ENCODE measurements around the gene CCDC167. TPM values are rescaled to one million over a fixed set of nuclear protein-coding genes. Genes with fewer than 3 reads are reported as not detected.
"Not testable (repeated sequence)": the region's sequence is repeated elsewhere in the genome, so short reads cannot be mapped to it uniquely, and the experiment has no call there.

The CCDC167 gene
- polyA plus RNA-seq, 1 donor from 2014 or later = 82.4 TPM

GRCh38 chr6:37467718-37468117 is 32.0 kb downstream of the CCDC167 start:
- no peak overlapping the region for H3K4me3 Mint-ChIP-seq
- peaks cover 18% of the 10 kb centered on the region for H3K36me3 Mint-ChIP-seq
- H3K27me3 Mint-ChIP-seq = no peaks in the 10 kb centered on the region
- no peaks in the 10 kb centered on the region for H3K9me3 Mint-ChIP-seq
- H3K4me1 Mint-ChIP-seq = peaks cover 0 to 3% (median 2%) of the 10 kb centered on the region in 3 donors
- H3K27ac Mint-ChIP-seq = no peak overlapping the region

DNA sequence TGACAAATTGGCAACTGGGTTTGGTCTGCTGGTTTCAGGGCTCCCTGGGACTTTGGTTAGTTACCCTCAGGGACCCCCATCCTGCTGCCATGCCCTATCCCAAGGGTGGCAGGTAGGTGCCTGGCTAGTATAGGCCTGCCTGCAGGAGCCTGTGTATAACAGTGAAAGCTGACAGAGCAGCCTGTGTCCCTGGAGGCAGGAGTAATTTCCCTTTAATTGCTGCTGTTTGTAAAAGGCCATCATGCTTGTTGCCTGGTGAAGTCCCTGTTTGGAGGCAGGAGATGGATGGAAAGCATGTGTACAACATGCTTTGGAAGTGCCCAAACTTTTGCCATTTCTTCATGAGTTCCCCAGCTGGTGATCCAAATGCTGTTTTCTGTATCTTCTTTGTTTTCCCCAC is 36.6 kb downstream of the CCDC167 start:
- Mint-ChIP-seq H3K27me3 (no peaks in the 10 kb centered on the region), H3K9me3 (no peaks in the 10 kb centered on the region), H3K27ac (no peak overlapping the region), H3K4me1 (peaks cover 0 to 3% (median 2%) of the 10 kb centered on the region in 3 donors), H3K4me3 (no peak overlapping the region), H3K36me3 (peaks cover 14% of the 10 kb centered on the region)

GRCh38 chr6:37460805-37461204 is 38.9 kb downstream of the CCDC167 start:
- peaks cover 0 to 5% (median 3%) of the 10 kb centered on the region in 3 donors for H3K4me1 Mint-ChIP-seq
- H3K9me3 Mint-ChIP-seq = no peaks in the 10 kb centered on the region
- no peak overlapping the region for H3K27ac Mint-ChIP-seq
- no peaks in the 10 kb centered on the region for H3K27me3 Mint-ChIP-seq
- H3K4me3 Mint-ChIP-seq = no peak overlapping the region
- peaks cover 6% of the 10 kb centered on the region for H3K36me3 Mint-ChIP-seq

GRCh38 chr6:37459981-37460800 is 39.5 kb downstream of the CCDC167 start:
- H3K27me3 Mint-ChIP-seq = no peaks in the 10 kb centered on the region
- H3K4me1 Mint-ChIP-seq = peaks cover 0 to 5% (median 3%) of the 10 kb centered on the region in 3 donors
- H3K27ac Mint-ChIP-seq = no peak overlapping the region
- peaks cover 4% of the 10 kb centered on the region for H3K36me3 Mint-ChIP-seq
- no peak overlapping the region for H3K4me3 Mint-ChIP-seq
- no peaks in the 10 kb centered on the region for H3K9me3 Mint-ChIP-seq

DNA sequence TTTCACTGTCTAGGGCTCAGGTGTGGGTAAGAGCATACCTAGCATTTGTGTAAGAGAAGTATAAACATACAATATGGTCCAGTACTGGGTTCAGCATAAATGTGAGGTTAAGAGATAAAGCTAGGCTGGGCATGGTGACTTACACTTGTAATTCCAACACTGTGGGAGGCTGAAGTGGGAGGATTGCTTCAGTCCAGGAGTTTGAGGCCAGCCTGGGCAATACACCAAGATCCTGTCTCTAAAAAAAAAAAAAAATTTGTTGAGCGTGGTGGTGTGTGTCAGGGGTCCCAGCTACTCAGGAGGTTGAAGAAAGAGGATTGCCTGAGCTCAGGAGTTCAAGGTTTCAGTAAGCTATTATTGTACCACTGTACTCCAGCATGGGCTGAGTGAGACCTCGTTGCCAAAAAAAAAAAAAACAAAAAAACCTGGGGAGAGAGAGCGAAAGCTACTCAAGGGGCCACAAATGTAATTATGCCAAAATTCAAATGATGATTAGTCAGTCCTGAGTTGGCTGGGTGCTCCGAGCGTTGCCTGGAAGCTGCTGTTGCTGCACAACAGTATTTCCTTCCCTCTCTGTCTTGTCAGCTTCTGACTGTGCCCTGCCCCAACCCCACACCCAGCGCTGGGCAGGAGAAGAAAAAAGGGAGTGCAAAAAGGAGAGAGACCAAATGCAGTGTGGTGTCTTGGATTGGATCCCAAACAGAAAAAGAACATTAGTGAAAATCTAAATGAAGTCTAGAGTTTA is 42.7 kb downstream of the CCDC167 start:
- Mint-ChIP-seq H3K4me1 (peaks cover 0 to 3% (median 0%) of the 10 kb centered on the region in 3 donors), H3K27me3 (no peaks in the 10 kb centered on the region), H3K4me3 (no peak overlapping the region), H3K36me3 (peaks cover 2% of the 10 kb centered on the region), H3K9me3 (no peaks in the 10 kb centered on the region), H3K27ac (peak overlapping the region in 1 of 3 donors; percentile 67)

- Mint-ChIP-seq H3K27me3 (no peaks in the 10 kb centered on the region), H3K27ac (no peak overlapping the region), H3K9me3 (no peaks in the 10 kb centered on the region), H3K36me3 (peaks cover 2% of the 10 kb centered on the region), H3K4me3 (no peak overlapping the region), H3K4me1 (peaks cover 0 to 3% (median 0%) of the 10 kb centered on the region in 3 donors)
Measured at GRCh38 chr6:37456126-37456525, 43.6 kb downstream of the CCDC167 start.

GRCh38 chr6:37454420-37455140 is 45.1 kb downstream of the CCDC167 start:
- H3K36me3 Mint-ChIP-seq = peaks cover 4% of the 10 kb centered on the region
- H3K27me3 Mint-ChIP-seq = no peaks in the 10 kb centered on the region
- H3K4me1 Mint-ChIP-seq = peaks cover 0 to 3% (median 0%) of the 10 kb centered on the region in 3 donors
- peak overlapping the region in 2 of 3 donors; percentile 20 to 26 for H3K27ac Mint-ChIP-seq
- H3K9me3 Mint-ChIP-seq = no peaks in the 10 kb centered on the region
- no peak overlapping the region for H3K4me3 Mint-ChIP-seq

GRCh38 chr6:37452522-37452921 is 47.2 kb downstream of the CCDC167 start:
- Mint-ChIP-seq H3K9me3 (no peaks in the 10 kb centered on the region), H3K27me3 (no peaks in the 10 kb centered on the region), H3K4me3 (no peak overlapping the region), H3K27ac (no peak overlapping the region), H3K36me3 (peaks cover 4% of the 10 kb centered on the region), H3K4me1 (peaks cover 0 to 4% (median 0%) of the 10 kb centered on the region in 3 donors)

- Mint-ChIP-seq H3K36me3 (peaks cover 4% of the 10 kb centered on the region), H3K9me3 (no peaks in the 10 kb centered on the region), H3K4me3 (no peak overlapping the region), H3K27ac (no peak overlapping the region), H3K27me3 (no peaks in the 10 kb centered on the region), H3K4me1 (peaks cover 0 to 2% (median 0%) of the 10 kb centered on the region in 3 donors)
Measured at GRCh38 chr6:37451441-37452193, 48.1 kb downstream of the CCDC167 start.

- no peaks in the 10 kb centered on the region for H3K9me3 Mint-ChIP-seq
- H3K36me3 Mint-ChIP-seq = peaks cover 8% of the 10 kb centered on the region
- H3K4me1 Mint-ChIP-seq = peaks cover 0 to 3% (median 0%) of the 10 kb centered on the region in 3 donors
- no peaks in the 10 kb centered on the region for H3K27me3 Mint-ChIP-seq
- H3K4me3 Mint-ChIP-seq = no peak overlapping the region
- H3K27ac Mint-ChIP-seq = no peak overlapping the region
Measured at GRCh38 chr6:37449984-37450383, 49.7 kb downstream of the CCDC167 start.

DNA sequence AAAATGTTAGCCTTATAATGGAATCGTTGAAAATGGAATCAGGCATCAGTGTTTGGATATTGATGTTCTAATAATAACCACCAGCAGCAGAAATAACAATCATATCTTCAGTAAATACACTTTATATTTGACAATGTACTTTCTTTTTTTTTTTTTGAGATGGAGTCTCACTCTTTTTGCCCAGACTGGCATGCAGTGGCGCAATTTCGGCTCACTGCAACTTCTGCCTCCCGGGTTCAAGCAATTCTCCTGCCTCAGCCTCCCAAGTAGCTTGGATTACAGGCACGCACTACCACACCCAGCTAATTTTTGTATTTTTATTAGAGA is 56.5 kb downstream of the CCDC167 start:
- H3K4me3 Mint-ChIP-seq = peak overlapping the region; percentile 46 to 93 (median 68)
- H3K27me3 Mint-ChIP-seq, H3K9me3 Mint-ChIP-seq: not testable (repeated sequence)
- peaks cover 9 to 19% (median 15%) of the 10 kb centered on the region in 3 donors for H3K4me1 Mint-ChIP-seq
- peaks cover 12% of the 10 kb centered on the region for H3K36me3 Mint-ChIP-seq
- H3K27ac Mint-ChIP-seq = peak overlapping the region in 2 of 3 donors; percentile 58 to 81

DNA sequence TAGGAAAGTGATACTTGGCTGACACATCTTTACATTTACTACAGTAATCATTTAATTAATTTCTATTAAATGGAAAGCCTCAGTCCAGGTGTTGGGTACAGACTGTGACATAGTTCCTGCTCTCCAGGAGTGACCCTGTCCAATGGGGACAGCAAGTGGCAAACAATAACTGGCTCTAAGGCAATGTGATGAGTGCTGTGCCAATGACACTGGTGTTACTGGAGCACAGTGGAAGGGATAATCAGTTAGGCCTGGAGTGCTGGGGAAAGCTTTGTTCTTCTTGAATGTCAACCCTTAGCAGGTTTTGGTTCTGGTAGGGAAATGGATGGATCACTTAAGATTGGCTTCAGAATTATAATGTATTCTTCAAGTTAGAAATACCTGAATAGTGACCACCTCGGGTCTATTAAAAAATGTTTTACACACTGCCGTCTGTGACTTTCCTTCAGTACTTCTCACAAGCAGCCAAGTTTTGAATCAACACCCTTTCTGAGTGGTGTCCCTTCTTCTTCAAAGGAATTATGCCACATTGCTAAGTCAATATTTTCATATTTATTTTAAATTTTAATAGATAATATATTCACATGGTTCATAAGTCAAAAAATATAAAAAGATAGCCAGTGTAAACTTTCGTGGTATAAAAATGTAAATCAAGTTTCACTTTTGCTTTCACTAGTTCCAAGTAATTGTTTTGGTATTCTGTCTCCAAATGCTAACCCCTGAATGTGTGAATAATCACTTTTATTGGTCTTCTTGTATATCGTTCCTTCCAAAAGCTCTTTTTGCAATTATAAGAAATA is 57.1 kb downstream of the CCDC167 start:
- peaks cover 12% of the 10 kb centered on the region for H3K36me3 Mint-ChIP-seq
- H3K4me1 Mint-ChIP-seq = peaks cover 9 to 21% (median 18%) of the 10 kb centered on the region in 3 donors
- no peaks in the 10 kb centered on the region for H3K27me3 Mint-ChIP-seq
- H3K9me3 Mint-ChIP-seq = no peaks in the 10 kb centered on the region
- peak overlapping the region; percentile 58 to 95 (median 81) for H3K27ac Mint-ChIP-seq
- H3K4me3 Mint-ChIP-seq = peak overlapping the region; percentile 55 to 93 (median 68)

DNA sequence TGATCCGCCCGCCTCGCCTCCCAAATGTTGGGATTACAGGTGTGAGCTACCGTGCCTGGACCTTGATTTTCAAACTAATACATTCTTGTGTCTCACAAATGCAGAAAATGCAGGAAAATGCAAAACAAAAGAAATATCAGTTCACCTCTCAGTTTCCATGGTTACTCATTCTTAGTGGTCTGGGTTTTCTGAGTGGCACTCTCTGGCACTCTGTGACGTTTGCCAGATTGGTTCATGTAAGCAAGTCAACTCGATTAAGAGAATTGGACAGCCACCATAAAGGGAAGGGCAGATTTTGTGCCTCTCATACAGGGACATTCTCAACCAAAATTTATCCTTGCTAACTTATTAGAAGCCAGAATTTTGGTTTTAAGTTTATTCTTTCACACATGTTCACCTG is 58.0 kb downstream of the CCDC167 start:
- H3K27ac Mint-ChIP-seq = peak overlapping the region; percentile 59 to 62 (median 59)

GRCh38 chr6:37438930-37439329 is 60.8 kb downstream of the CCDC167 start:
- Mint-ChIP-seq H3K4me1 (peaks cover 13 to 30% (median 26%) of the 10 kb centered on the region in 3 donors), H3K27me3 (no peaks in the 10 kb centered on the region), H3K9me3 (no peaks in the 10 kb centered on the region), H3K4me3 (peak overlapping the region in 1 of 4 donors; percentile 8), H3K36me3 (peaks cover 2% of the 10 kb centered on the region), H3K27ac (peak overlapping the region in 1 of 3 donors; percentile 44)

More for the DNA sequence above, 58.0 kb downstream of the CCDC167 start:
- Mint-ChIP-seq H3K4me3 (no peak overlapping the region), H3K36me3 (peaks cover 12% of the 10 kb centered on the region), H3K27me3 (no peaks in the 10 kb centered on the region), H3K4me1 (peaks cover 9 to 23% (median 18%) of the 10 kb centered on the region in 3 donors), H3K9me3 (no peaks in the 10 kb centered on the region)

All from IgD-negative memory B cell (primary cell).